Measurements from ENCODE around the gene BPIFB1.

DNA sequence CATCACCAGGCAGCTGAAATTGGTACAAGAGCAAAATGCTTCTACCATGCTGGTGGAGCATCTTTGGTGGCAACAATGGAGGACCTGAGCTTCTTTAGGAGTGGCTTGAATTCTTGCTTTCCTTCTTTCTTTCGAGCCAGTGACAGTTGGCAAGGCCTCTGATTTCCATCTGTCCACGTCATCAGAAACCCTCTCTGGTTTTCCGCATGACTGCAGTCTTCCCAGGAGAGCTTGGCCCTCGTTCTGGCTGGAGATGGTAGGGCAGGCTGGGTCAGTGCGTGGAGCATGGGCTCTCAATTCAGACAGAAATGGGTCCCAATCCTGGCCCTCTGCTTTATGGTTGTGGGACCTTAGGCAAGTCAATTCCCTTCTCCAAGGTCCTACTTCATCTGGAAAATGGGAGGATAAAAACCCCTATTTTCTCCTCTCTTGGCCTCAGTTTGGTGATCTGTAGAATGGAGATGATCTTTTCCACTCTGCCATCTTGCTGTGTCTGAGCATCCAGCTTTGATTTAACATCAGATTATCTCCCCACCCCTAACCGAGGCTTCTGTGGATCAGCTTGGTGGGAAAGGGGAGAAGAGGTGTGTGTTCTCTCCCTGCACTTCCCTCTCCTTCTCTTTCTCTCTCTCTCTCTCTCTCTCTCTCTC, 3.6 kb upstream of the BPIFB1 start:
- TF ChIP-seq, protein P1, sequence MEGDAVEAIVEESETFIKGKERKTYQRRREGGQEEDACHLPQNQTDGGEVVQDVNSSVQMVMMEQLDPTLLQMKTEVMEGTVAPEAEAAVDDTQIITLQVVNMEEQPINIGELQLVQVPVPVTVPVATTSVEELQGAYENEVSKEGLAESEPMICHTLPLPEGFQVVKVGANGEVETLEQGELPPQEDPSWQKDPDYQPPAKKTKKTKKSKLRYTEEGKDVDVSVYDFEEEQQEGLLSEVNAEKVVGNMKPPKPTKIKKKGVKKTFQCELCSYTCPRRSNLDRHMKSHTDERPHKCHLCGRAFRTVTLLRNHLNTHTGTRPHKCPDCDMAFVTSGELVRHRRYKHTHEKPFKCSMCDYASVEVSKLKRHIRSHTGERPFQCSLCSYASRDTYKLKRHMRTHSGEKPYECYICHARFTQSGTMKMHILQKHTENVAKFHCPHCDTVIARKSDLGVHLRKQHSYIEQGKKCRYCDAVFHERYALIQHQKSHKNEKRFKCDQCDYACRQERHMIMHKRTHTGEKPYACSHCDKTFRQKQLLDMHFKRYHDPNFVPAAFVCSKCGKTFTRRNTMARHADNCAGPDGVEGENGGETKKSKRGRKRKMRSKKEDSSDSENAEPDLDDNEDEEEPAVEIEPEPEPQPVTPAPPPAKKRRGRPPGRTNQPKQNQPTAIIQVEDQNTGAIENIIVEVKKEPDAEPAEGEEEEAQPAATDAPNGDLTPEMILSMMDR (conservative IDR thresholded peaks at IDR 0.05) = no peak
- TF ChIP-seq ZFX (IDR thresholded peaks at IDR 0.05) = no peak
